ENCODE measurements around the gene CYP2F1. TPM values are rescaled to one million over a fixed set of nuclear protein-coding genes. Genes with fewer than 3 reads are reported as not detected.
"Not testable (repeated sequence)": the region's sequence is repeated elsewhere in the genome, so short reads cannot be mapped to it uniquely, and the experiment has no call there.

CYP2F1 gene
- total and polyA plus RNA-seq, 12 donors: not detected

- no peak overlapping the region for H3K27ac ChIP-seq
- peaks cover 0 to 4% of the 10 kb centered on the region in 2 donors for H3K4me1 ChIP-seq (replicated peaks in 1 of 2)
- no peak overlapping the region for H3K4me3 ChIP-seq
- intact Hi-C loops (cut with DNase I): no loop called here
- no peaks in the 10 kb centered on the region for H3K9me3 ChIP-seq (replicated peaks in 1 of 3)
- H3K36me3 ChIP-seq (replicated peaks in 1 of 2): no peaks in the 10 kb centered on the region
- H3K27me3 ChIP-seq: no peaks in the 10 kb centered on the region
- WGBS, 4 donors: 81 to 95% (median 88%) methylated on average over 11 of the region's 11 CpGs
- DNase-seq: no peak
- TF ChIP-seq POLR2A (IDR thresholded peaks at IDR 0.05) (no peak), CTCF (IDR thresholded peaks at IDR 0.05) (no peak)
These were observed 9.6 kb downstream of the CYP2F1 start for GRCh38 chr19:41123716-41124294.

- H3K36me3 ChIP-seq (replicated peaks in 1 of 2); H3K4me3 ChIP-seq; intact Hi-C loops (cut with DNase I); H3K9me3 ChIP-seq (replicated peaks in 1 of 3); H3K4me1 ChIP-seq (replicated peaks in 1 of 2); H3K27ac ChIP-seq; H3K27me3 ChIP-seq: not testable (repeated sequence)
- peak in 2 of 7 donors; percentile 23 to 41 for DNase-seq
- 47 to 50% (median 50%) methylated on average over 2 of the region's 2 CpGs for WGBS, 4 donors
- TF ChIP-seq CTCF (IDR thresholded peaks at IDR 0.05): peak; percentile 7 to 78 (median 68)
These were observed 12.6 kb downstream of the CYP2F1 start for GRCh38 chr19:41126765-41127203.

- H3K9me3 ChIP-seq (replicated peaks in 1 of 3); H3K27me3 ChIP-seq; H3K4me3 ChIP-seq; DNase-seq; H3K4me1 ChIP-seq (replicated peaks in 1 of 2); H3K27ac ChIP-seq; H3K36me3 ChIP-seq (replicated peaks in 1 of 2); intact Hi-C loops (cut with DNase I): not testable (repeated sequence)
- 75 to 79% (median 78%) methylated on average over 7 of the region's 7 CpGs for WGBS, 4 donors
These were observed 13.1 kb downstream of the CYP2F1 start for GRCh38 chr19:41127362-41127761.

- H3K36me3 ChIP-seq (replicated peaks in 1 of 2); intact Hi-C loops (cut with DNase I); H3K27me3 ChIP-seq; H3K27ac ChIP-seq; H3K9me3 ChIP-seq (replicated peaks in 1 of 3); H3K4me3 ChIP-seq; H3K4me1 ChIP-seq (replicated peaks in 1 of 2): not testable (repeated sequence)
- WGBS, 4 donors: 0 to 30% (median 1%) methylated on average over 2 to 26 of the region's 29 CpGs
- peak in 4 of 6 experiments; percentile 27 to 43 (median 31) for TF ChIP-seq CTCF (IDR thresholded peaks at IDR 0.05)
- peak; percentile 85 to 93 (median 90) for DNase-seq
These were observed 13.6 kb downstream of the CYP2F1 start for GRCh38 chr19:41127801-41128300.

GRCh38 chr19:41128692-41129091 is 14.5 kb downstream of the CYP2F1 start:
- intact Hi-C loops (cut with DNase I): no loop called here
- Histone ChIP-seq H3K27me3 (no peaks in the 10 kb centered on the region), H3K27ac (no peak overlapping the region), H3K4me1 (replicated peaks in 1 of 2) (peaks cover 0 to 4% of the 10 kb centered on the region in 2 donors), H3K9me3 (replicated peaks in 1 of 3) (no peaks in the 10 kb centered on the region), H3K36me3 (replicated peaks in 1 of 2) (no peaks in the 10 kb centered on the region), H3K4me3 (no peak overlapping the region)
- DNase-seq: no peak
- WGBS, 4 donors: 66 to 82% (median 75%) methylated on average over 6 of the region's 6 CpGs
- TF ChIP-seq POLR2A (IDR thresholded peaks at IDR 0.05) (no peak), CTCF (IDR thresholded peaks at IDR 0.05) (no peak)
